IPS DF 6.9 (cell line): ENCODE results near the gene SPCS1.

Experiments used
- DNase-seq: peaks from one replicate; pipeline ENCODE4 v3.0.0-alpha.2; 2013; ENCODE audit warnings: low read depth, low spot score
- H3K27ac ChIP-seq: one replicate; pipeline ENCODE4 v1.5.1; 2013; ENCODE audit warnings: low read length, control low read depth
- H3K27me3 ChIP-seq: 2 replicates; pipeline ENCODE4 v1.6.1; 2013; ENCODE audit warnings: mild to moderate bottlenecking, low read length; ENCODE audit not compliant: control insufficient read depth, insufficient read depth
- H3K36me3 ChIP-seq: 2 replicates; pipeline ENCODE4 v1.6.1; 2013; ENCODE audit warnings: low read length; ENCODE audit not compliant: control insufficient read depth, insufficient read depth
- H3K4me1 ChIP-seq: 2 replicates; pipeline ENCODE4 v1.6.1; 2013; ENCODE audit warnings: low read length; ENCODE audit not compliant: control insufficient read depth, insufficient read depth
- H3K4me3 ChIP-seq: 2 replicates; pipeline ENCODE4 v1.5.1; 2013; ENCODE audit warnings: mild to moderate bottlenecking, low read length
- H3K9me3 ChIP-seq: 2 replicates; pipeline ENCODE4 v1.6.1; 2013; ENCODE audit warnings: low read length, inconsistent platforms; ENCODE audit not compliant: control insufficient read depth, insufficient read depth
- WGBS: extraction: QIAGEN DNeasy Blood & Tissue Kit; methylation state at CpG from one replicate; pipeline ENCODE4 v1.1.7; 2013; ENCODE audit warnings: mixed read lengths, missing lambda C conversion rate; ENCODE audit not compliant: insufficient read length, insufficient coverage; 5-methylcytosine and 5-hydroxymethylcytosine counted together

Gene SPCS1

GRCh38 chr3:52756141-52756540, 50.2 kb downstream of the SPCS1 start:
- WGBS, result no CpG with 5 or more reads among the region's 1 CpG
- Histone ChIP-seq H3K36me3 (peaks cover 5% of the 10 kb centered on the region; the same call in 1 of the 2 replicates), H3K27ac (no peak overlapping the region), H3K9me3 (no peaks in the 10 kb centered on the region), H3K27me3 (no peaks in the 10 kb centered on the region), H3K4me3 (no peak overlapping the region), H3K4me1 (no peaks in the 10 kb centered on the region)
- DNase-seq, result no peak
